ENCODE results near the gene CYB5R3. TPM values are rescaled to one million over a fixed set of nuclear protein-coding genes. Genes with fewer than 3 reads are reported as not detected.

The CYB5R3 gene
- polyA plus RNA-seq, 1 of the 3 experiments (the other 2 are of a cell fraction) = 106 TPM

GRCh38 chr22:42635531-42635930 lies 13.7 kb downstream of the CYB5R3 start:
- no peak overlapping the region for H2AFZ ChIP-seq (ENCODE audit: low read depth)
- WGBS (ENCODE audit: low lambda C conversion rate) = 17% methylated on average over 3 of the region's 3 CpGs
- H3K9me2 ChIP-seq = no peaks in the 10 kb centered on the region
- peaks cover 5% of the 10 kb centered on the region for H3F3A ChIP-seq (replicated peaks; ENCODE audit: insufficient read depth)
- H3K4me3 ChIP-seq (ENCODE audit: low read depth in 2 of 2, low read length in 1 of 2) = no peak overlapping the region
- H3K9ac ChIP-seq = peak overlapping the region; percentile 39; the same call in 1 of the 2 replicates
- TF ChIP-seq MAX (IDR thresholded peaks at IDR 0.05; ENCODE audit: low read depth) = 0 out of 2 replicates have a peak, but pooled peaks have one; percentile 33
- peak; percentile 93 for TF ChIP-seq MEF2A (IDR thresholded peaks at IDR 0.05; ENCODE audit: borderline replicate concordance, low read depth)
- TF ChIP-seq FOSL2 (IDR thresholded peaks at IDR 0.05; ENCODE audit: borderline replicate concordance, low read depth) = peak; percentile 73
- TF ChIP-seq RXRA (IDR thresholded peaks at IDR 0.05; ENCODE audit: borderline replicate concordance, low read depth) = 0 out of 2 replicates have a peak, but pooled peaks have one; percentile 23
- no peak for TF ChIP-seq USF2 (IDR thresholded peaks at IDR 0.05; ENCODE audit: borderline replicate concordance, low read depth, low read length)
- TF ChIP-seq NRF1 (IDR thresholded peaks at IDR 0.05; ENCODE audit: low read depth, low read length) = no peak
- peak; percentile 55 for TF ChIP-seq TCF12 (IDR thresholded peaks at IDR 0.05)
- no peak for TF ChIP-seq IRF3 (IDR thresholded peaks at IDR 0.05; ENCODE audit: low read depth, low read length)
- TF ChIP-seq ELF1 (IDR thresholded peaks at IDR 0.05) = no peak
- TF ChIP-seq JUND (IDR thresholded peaks at IDR 0.05) = peak; percentile 66
- TF ChIP-seq, protein P1, sequence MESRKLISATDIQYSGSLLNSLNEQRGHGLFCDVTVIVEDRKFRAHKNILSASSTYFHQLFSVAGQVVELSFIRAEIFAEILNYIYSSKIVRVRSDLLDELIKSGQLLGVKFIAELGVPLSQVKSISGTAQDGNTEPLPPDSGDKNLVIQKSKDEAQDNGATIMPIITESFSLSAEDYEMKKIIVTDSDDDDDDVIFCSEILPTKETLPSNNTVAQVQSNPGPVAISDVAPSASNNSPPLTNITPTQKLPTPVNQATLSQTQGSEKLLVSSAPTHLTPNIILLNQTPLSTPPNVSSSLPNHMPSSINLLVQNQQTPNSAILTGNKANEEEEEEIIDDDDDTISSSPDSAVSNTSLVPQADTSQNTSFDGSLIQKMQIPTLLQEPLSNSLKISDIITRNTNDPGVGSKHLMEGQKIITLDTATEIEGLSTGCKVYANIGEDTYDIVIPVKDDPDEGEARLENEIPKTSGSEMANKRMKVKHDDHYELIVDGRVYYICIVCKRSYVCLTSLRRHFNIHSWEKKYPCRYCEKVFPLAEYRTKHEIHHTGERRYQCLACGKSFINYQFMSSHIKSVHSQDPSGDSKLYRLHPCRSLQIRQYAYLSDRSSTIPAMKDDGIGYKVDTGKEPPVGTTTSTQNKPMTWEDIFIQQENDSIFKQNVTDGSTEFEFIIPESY (IDR thresholded peaks at IDR 0.05; ENCODE audit: borderline replicate concordance, low read depth) = 0 out of 2 replicates have a peak, but pooled peaks have one; percentile 14
- TF ChIP-seq TEAD4 (IDR thresholded peaks at IDR 0.05; ENCODE audit: borderline replicate concordance, insufficient read depth) = no peak
- no peak for TF ChIP-seq RCOR1 (IDR thresholded peaks at IDR 0.05; ENCODE audit: low read length)
- peak in 1 of 2 experiments; percentile 48; a peak in 1 of 4 replicates for TF ChIP-seq EP300 (IDR thresholded peaks at IDR 0.05; ENCODE audit: borderline replicate concordance in 1 of 2, low read depth in 1 of 2, low read length in 1 of 2)
- no peaks in the 10 kb centered on the region for H3K36me3 ChIP-seq (replicated peaks in 1 of 2; ENCODE audit: control insufficient read depth in 1 of 2, insufficient read depth in 2 of 2, low read length in 1 of 2)
- no peaks in the 10 kb centered on the region for H3K9me3 ChIP-seq
- CTCF ChIA-PET = interaction anchor here (1.9 kb wide), 1 partner anchor 14 kb away, joined by 5 read pairs; no protein-coding TSS in a partner anchor
- peak overlapping the region in 1 of 2 experiments; percentile 84; a peak in 2 of 4 replicates for H3K27ac ChIP-seq (ENCODE audit: low read depth in 2 of 2, low read length in 1 of 2)
- H3K4me2 ChIP-seq = 0 out of 2 replicates have a peak overlapping the region, but pooled peaks have one; percentile 44
- no peaks in the 10 kb centered on the region for H4K20me1 ChIP-seq (ENCODE audit: insufficient read depth)
- POLR2A ChIA-PET = no interaction called here
- H3K27me3 ChIP-seq (ENCODE audit: insufficient read depth) = no peaks in the 10 kb centered on the region
- H3K4me1 ChIP-seq (ENCODE audit: control insufficient read depth in 1 of 2, insufficient read depth in 2 of 2, low read depth in 1 of 2, low read length in 1 of 2) = no peaks in the 10 kb centered on the region
- DNase-seq = no peak
- peaks cover 40% of the 10 kb centered on the region for H3K79me2 ChIP-seq (ENCODE audit: insufficient read depth)

Measured in SK-N-SH (cell line).